Colon (tissue), 2 donors: ENCODE measurements around the gene PLCG1.
"Not testable (repeated sequence)": the region's sequence is repeated elsewhere in the genome, so short reads cannot be mapped to it uniquely, and the experiment has no call there.

Experiments
- FAIRE-seq: peaks from 2 replicates; lab custom pipeline; 2012; peaks lifted over from hg19 to GRCh38; lab: Jason Lieb, UNC
- donor health status: control.
- donor health status: control.

PLCG1 gene

DNA sequence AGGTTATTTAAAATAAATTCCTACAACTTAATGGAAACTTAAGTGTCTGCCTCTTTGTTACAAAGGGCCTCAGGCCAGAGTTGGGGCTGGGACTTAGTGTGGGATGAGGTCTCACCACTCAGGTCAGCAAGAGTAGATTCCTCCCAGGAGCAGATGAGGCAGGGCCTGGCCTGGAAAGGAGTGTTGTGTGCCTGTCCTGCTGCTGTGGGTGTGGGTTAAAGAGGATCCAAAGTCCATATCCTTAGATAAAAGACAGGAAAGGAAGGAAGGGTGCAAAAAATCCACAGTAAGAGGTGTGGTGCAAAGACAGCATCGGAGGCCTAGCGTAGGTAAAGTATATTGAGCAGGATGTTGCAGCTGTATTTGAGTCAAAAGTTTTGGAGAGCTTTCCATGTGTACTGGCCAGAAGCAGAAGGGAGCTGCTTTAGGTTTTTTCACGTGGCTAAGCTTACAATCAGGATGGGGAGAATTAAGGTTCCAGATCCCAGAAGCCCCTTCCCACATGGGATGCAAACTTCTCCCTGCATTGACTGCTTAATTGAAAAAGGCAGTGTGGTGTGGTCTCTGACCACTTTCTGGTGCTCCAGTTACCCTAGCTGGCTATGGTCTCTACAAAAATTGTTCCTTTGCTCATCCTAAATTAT lies 12.8 kb upstream of the PLCG1 start:
- FAIRE-seq: no peak

DNA sequence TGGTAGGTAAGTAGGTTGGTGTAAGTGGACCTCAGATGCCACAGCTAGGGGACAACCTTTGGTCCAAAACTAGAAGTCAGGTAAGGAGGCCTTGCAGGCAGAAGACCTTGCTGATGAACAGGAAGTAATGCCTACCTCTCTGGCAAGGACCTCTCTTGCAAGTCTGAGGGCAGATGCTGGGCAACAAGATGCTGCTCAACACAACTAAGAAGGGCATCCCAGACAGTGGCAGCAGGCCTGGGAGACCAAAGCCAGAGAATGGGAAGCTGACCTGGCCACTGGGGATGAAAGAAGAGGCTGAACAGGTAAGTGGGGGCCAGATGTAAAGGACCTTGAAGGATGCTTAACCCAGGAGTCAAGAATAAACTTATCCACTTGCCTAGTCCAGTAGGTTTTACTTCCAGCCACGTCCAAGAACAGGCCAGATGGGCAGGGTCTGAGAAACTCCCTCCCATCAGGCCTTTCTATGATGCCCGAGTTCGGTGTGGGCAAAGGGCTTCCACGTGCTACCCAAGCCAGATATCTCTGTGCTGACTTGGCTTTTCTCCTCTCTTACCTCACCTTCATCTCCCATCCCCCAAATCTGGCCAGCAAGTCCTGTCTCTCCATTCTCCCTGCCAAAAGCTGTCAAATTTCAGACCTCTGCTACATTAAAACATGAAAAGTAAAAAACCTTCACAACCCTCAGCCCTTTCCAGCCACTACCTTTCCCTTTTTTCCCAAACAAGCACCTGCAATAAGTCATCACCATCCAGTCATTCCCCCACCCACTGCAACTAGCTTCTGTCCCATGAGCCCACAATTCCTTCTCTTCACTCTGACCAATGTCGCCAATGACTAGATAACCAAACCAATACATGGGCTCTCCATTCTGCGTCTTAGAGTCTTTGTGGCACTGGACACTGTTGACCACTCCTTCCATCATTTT lies 11.5 kb upstream of the PLCG1 start:
- no peak for FAIRE-seq

DNA sequence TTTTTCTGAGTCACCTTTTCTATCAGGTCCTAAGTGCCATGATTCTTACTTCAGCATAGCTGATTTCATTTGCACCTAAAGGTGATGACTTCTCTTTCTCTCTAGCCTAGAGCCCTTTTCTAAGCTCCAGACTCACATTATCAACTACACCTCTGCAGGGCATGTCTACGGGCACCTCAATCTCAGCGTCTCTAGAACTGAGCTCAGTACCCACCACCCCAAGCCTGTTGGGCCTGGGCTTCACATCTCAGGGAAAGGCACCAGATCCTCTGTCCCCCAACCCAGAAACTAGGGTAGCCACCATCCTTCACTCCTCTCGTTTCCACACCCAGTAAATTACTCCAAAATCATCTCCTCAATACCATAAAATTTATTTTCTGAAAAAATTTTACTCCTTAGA lies 10.6 kb upstream of the PLCG1 start:
- FAIRE-seq: no peak

DNA sequence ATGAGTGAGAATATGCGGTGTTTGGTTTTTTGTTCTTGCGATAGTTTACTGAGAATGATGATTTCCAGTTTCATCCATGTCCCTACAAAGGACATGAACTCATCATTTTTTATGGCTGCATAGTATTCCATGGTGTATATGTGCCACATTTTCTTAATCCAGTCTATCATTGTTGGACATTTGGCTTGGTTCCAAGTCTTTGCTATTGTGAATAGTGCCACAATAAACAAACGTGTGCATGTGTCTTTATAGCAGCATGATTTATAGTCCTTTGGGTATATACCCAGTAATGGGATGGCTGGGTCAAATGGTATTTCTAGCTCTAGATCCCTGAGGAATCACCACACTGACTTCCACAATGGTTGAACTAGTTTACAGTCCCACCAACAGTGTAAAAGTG lies 9.0 kb upstream of the PLCG1 start:
- FAIRE-seq: not testable (repeated sequence)

DNA sequence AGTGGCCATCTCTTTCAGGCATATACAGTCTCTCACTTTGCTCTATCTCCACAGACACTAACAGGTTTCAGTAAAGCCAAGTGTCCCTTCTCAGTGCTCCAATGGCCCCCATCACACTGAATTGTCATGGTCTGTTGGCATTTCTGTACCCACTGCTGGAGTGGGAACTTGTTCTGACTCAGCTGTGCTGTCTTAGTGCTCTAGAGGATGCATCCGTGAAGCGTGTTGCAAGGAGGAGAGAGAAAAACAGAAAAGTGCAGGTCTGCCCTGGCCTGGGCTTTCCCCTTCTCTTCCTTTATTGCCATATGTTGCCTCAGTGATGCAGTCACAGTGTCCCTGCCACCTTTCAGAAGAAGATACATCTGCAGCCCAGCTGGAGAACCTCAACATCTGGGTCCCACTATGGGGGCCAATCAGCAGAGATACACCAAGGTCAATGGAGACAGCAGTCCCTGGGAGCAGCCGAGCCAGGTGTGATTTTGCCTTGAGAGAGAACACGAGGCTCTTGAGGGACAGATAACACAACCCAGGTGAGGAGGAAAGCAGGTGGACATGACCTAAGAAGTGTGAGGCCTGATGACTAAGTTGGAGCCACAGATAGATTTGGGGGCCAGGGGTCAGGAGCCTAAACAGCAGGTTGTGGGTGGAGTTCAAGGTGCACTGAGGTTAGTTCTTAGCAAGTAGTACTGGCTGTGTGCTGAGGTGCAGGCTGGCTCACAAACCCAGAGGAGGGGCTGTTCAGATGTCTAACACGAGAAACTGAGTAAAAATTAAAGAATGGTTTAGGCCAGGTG lies 5.6 kb upstream of the PLCG1 start:
- no peak for FAIRE-seq

DNA sequence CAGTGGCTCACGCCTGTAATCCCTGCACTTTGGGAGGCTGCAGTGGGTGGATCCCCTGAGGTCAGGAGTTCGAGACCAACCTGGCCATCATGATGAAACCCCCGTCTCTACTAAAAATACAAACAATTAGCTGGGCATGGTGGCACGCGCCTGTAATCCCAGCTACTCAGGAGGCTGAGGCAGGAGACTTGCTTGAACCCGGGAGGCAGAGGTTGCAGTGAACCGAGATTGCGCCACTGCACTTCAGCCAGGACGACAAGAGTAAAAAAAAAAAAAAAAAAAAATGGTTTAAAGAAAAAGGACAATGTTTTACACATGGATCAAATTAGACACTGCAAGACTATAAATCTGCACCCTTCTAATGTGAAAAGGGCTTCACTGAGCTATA lies 5.0 kb upstream of the PLCG1 start:
- FAIRE-seq: not testable (repeated sequence)

DNA sequence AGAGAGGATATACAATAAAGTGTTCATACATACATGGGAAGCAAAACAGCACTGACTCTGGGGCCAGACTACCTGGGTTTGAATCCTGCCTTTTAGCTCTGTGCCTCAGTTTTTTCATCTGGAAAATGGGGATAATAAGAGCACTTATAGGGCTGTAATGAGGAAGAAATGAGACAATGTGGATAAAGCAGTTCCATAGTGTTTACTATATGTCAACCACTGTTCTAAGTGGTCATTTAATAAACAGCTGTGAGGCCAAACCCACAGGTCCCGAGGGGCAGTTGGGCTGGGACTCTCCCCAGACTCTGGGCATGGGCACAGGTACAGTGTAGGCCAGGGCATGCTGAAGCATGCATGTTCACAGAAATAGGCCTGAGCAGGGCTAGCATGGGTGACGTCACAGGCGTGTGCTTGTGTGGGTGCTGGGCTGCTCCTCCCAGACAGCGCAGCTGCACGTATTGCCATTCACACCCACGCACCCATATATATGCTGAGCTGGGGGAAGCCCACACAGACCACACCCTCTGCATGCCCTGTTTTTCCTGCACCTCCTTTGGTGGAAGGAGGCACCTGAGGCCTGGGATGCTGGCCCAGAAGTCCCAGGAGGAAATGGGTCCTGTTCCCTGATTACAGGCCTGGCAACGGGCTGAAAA lies 3.5 kb upstream of the PLCG1 start:
- no peak for FAIRE-seq

DNA sequence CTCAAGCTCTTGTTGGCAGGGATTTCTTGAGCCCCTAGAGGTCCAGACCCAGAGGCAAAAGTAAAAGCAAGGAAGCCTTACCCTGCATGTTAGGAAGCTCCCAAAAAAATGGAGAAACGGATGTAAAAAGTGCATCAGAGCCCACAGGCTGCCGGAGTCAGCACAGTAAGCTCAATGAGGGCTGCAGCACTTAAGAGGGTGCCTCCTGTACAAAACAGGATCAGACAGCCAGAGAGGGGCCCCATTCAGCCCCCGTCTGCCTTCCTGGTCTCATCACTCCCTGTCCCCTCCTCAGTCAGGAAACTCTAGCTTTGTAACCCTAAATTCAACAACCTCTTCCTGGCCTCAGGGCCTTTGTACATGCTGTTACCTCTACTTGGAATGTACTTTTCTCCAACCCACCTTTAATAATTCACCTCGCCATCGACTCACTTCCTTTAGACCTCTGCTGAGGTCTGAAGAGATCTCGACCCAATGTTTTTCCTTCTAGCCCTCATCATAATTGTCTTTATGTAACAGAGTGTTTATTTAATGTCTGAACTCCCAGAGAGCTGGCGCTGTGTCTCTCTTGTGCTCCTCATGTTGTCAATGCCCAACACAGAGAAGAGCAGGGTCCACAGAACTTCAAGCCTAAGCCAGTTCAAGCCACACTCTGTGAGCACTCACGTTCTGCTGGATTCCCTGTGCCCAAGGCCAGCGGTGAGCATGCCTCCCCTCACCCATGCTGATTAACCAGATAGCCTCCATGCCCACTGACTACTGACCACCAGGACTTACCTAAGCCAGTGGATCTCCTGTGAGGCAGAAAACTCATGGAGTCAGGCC lies 2.8 kb upstream of the PLCG1 start:
- no peak for FAIRE-seq

DNA sequence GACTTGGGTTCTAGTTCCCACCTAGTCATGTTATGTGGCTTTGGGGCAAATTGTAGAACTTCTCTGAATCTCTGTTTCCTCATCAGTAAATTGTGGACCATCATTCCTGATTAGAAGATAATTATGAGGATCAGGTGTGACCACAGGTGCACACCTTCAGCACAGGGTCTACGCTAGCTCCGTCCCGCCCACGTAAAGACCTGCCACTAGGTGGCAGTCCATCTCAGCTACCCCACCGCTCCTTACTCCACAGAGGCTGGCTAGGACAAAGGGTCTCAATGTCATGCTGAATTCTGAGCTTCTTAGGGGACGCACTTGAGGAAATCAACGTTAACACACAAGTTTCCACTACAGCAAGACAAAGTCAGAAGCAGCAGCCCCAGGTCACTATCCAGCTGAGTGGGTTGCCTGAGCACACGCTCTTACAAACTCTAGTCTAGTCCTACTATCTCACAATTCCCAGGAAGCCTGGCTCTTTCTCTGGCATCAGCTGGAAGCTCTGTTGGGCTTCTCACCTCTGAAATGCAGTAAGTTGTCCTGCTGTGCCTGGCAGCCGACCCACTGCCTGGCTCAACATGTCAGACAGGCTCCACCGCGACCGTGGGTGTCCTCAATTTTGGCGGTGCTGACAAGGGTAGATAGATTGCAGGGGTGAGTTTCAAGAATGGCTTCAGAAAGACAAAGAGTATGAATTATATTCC lies 2.0 kb upstream of the PLCG1 start:
- no peak for FAIRE-seq

DNA sequence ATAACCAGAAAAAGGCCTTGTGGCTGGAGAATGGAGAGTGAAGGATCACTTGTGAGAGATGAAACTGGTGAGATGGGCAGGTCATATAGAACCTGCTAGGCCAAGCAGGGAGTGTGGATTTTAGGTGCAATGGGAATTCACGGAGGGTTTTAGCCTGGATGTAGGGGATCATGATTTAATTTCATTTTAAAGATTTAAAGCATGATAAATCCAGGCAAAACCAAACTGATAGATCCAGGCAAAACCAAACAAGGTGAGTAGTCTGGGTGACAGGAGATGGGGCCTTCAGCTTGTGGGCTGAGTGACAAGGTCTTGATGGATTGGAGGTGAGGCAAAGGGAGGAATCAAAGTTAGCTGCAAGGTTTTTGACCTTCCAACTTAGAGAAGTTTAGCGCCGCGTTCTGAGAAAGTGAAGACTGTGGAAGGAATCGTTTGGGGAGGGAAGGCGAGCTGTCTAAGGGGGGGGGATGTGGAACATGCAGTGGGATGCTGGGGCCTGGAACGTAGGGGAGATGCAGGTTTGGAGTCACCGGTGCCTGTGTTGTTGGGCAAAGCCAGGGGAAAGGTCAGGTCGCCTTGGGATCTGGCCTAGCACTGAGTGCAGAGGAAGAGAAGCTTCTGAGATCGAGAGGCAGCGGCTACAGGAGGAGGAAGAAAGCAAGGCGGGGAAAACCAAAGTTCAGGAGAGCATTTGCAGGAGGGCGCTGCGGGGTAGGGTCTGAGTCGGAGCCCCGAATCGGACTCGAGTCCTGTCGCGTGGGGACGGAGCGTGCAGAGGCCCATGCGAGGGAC lies 1.3 kb upstream of the PLCG1 start:
- FAIRE-seq: no peak

DNA sequence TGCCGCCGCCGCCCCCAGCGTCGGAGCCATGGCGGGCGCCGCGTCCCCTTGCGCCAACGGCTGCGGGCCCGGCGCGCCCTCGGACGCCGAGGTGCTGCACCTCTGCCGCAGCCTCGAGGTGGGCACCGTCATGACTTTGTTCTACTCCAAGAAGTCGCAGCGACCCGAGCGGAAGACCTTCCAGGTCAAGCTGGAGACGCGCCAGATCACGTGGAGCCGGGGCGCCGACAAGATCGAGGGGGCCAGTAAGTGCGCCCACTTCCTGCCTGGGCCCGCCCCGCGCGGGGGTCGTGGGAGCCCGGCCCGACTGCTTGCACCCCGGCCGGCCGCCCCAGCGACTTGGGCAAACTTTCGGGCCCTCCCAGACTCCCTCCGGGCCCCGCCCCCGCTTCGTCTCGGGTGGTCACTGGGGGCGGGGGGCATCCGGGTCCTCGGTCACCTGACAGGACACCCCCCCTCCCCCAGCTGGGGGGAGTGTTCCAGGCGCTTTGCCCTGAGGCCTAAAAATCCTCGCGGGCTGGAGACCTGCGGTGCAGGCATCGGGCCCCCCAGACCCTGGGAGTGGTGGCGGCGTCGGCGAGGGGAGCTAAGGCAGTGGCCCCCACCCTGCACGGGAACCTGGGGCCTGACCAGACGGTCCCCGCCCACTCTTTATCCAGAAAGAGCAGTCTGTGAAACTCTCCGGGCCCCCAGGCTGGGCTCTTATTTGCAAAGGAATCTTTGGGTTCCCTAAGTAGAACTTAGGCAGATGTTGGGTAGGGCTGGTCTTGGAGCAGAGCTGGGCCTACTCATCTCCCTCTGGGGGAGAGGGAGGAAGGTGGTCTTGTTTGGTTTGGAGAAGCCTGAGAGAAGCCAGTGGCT lies 501 bp downstream of the PLCG1 start:
- FAIRE-seq: no peak

DNA sequence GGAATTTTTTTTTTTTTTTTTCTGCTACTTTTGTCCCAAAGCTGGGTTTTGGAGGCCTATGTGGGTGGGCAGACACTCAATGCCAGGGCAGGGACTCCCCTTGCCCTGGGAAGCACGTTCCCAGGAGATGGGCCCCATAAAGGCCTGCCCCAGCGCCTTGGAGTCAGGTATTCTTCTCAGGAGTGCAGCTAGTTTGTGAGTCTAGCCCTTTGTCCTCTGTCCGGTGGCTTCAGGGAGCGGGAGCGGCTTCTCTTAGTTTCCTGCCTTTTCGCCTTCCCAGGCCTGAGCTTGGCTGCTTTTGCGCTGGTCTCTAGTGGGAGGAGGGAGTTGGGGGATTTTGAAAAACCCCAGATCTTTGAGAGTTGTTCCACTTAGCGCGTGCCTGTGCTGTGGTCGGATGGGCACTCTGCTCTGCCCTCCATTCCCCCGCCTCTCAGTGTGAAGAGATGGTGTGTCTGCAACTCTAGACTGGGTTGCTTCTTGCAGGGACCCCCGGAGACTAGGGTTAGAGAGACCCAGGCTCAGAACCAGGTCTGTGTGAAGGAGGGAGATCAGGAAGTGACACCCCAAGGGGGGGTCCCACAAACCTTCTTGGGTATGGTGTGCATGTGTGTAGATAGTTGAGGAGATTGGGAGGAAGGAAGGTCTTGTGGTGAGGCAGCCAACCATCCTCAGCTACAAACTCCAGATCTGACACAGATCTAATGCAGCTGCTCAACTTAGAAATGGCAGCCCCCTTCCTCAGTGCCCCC lies 1.3 kb downstream of the PLCG1 start:
- FAIRE-seq: no peak

DNA sequence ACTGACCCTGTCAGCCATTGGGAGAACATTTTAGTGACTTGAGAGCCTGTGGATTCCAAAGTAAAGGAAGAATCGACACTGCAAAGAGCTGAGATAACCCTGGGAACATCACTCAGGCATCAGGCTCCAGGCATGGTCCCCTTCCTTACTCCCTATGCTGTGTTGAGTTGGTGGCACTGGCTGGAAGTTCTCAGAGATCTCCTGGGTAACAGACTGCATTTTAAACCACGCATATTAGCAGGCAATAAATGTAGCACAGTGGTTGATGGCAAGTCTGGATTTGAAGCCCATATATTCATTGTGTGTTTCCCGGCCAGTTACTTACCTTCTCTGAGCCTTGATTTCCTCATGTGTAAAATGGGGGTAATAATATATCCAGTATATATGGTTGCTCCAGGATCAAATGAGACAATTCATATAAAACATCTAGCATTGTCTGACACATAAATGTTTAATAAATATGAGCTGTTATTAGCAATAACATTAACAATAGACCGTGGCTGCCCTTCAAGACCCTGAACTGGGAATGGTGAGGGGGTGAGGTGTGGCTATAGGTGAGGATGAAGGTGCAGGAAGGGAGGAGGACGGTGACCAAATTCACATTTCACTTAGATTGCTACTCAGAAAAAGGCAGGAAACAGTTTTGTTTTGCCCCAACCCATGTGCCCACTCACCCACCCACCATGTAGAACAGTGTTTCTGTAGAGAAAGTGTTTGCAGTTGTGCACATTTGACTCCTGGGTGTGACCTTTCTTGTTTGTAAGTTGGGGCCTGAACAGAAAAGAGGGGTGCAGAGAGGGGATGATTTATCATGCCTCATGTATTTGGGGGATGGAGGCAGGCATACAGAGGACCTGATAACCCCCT lies 2.1 kb downstream of the PLCG1 start:
- no peak for FAIRE-seq

DNA sequence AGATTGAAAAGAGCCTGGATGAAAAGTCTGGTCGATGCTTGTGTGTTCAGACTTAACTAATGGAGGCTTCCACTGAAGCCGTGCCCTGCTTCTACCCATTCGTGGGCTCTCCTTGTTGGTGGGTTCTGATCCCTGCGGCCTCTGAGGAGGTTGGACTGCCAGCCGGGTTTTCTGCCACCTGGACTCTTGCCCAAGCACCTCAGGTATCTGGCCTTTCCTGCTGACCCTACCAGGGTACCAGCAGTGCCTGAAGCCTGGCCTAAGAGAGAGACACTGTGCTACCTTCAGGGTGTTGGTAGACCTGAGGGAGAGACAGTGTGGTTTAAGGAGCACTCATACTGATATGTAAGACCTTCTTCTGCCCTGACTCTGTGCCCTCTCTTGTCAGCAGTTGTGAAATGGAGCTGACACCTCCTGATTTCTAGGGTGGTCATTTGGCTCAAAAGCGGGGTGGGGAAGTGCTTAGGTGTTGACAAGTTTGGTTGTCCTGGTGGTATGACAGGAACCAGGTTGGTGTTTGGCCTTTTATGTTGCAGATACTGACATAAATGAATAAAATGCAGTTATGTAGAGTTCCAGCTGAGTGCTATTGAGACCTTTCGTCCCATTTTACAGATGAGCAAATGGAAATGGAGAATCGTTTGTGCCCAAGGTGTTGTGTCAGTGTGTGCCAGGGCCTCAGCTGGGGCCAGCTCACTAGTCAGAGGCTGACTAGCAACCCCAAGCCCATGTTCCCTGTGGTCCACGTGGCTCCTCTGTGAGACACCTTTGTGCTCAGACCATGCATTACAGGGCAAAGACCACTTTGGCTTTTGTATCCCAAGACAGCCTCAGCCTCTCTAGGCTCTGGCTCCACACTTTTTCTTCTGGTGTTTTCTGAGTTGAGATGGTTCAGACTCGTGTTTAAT lies 3.1 kb downstream of the PLCG1 start:
- FAIRE-seq: no peak

DNA sequence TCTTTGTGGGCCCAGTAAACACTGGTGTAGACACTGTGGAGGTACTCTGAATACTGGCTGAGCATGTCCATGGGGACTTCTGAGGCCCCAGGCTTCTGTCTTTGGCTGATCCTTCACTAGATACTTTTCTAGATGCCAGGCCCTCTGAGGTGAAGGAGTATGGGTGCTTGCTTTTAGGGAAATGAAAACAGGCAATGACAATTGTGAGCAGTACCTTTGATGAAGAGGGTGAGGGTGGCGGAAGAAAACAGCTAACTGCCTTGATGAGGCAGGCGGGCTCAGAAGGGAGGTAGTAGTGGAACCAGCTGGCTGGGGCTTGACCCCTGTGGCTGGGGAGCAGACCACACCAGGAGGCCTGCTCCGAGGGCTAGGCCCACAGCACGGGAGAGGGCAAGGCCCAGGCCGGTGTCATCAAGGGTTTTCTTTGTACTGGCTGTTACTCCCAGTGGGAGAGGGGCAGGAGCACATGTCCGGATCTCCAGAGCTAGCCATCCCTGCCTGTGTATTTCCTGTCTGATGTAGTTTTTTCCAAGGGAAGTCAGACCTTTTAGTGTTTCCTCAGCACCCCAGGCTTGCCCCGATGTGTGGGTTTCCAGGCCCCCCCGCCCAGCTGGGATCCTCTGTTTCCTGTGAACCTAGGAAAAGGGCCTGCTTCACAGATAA lies 3.9 kb downstream of the PLCG1 start:
- FAIRE-seq: no peak

DNA sequence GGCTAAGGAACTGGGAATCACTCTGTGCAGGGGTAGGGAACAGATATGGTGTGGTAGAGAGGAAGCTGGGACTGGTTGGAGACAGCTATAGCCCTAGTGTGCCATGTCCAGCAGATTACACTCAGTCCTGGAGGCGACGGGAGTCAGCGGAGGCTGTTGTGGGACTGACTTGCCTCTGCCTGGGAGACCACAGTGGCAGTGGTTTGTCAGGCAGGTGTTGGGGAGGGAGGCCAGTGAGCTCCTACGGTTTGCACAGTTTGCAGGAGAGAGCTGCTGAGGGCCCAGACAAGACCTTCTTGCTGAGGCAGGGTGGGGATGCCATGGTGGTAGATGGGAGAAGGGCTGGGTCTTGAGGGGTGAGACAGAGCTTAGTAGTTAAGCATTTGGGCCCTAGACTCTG lies 4.9 kb downstream of the PLCG1 start:
- no peak for FAIRE-seq
